PC-3 (cell line): ENCODE data around the gene GRIK1.

Experiments
- EZH2 ChIP-seq: fragments of 300-600 bp; sonication (generic); IDR thresholded peaks from one replicate; pipeline ENCODE4 v1.6.1; 2017; ENCODE audit warnings: antibody characterized with exemption, mild to moderate bottlenecking, low read length; ENCODE audit not compliant: unreplicated experiment
- TF ChIP-seq, protein P1 (sequence below): fragments of 300-600 bp; sonication (generic); conservative IDR thresholded peaks from 2 replicates; pipeline ENCODE4 v1.5.1; 2017; ENCODE audit warnings: antibody characterized with exemption, low read depth, mild to moderate bottlenecking, low read length

- TF ChIP-seq, protein P1, sequence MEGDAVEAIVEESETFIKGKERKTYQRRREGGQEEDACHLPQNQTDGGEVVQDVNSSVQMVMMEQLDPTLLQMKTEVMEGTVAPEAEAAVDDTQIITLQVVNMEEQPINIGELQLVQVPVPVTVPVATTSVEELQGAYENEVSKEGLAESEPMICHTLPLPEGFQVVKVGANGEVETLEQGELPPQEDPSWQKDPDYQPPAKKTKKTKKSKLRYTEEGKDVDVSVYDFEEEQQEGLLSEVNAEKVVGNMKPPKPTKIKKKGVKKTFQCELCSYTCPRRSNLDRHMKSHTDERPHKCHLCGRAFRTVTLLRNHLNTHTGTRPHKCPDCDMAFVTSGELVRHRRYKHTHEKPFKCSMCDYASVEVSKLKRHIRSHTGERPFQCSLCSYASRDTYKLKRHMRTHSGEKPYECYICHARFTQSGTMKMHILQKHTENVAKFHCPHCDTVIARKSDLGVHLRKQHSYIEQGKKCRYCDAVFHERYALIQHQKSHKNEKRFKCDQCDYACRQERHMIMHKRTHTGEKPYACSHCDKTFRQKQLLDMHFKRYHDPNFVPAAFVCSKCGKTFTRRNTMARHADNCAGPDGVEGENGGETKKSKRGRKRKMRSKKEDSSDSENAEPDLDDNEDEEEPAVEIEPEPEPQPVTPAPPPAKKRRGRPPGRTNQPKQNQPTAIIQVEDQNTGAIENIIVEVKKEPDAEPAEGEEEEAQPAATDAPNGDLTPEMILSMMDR = no peak
- no peak for TF ChIP-seq EZH2
These were observed 282.4 kb downstream of the GRIK1 start for GRCh38 chr21:29657240-29657989.
